GM12878 (cell line): ENCODE results near the gene PVRIG.
"Not testable (repeated sequence)": the region's sequence is repeated elsewhere in the genome, so short reads cannot be mapped to it uniquely, and the experiment has no call there.

Experiments
- ATF2 ChIP-seq: IDR thresholded peaks from 2 replicates; pipeline ENCODE4 v1.6.1; 2012; ENCODE audit warnings: low read length, inconsistent platforms
- CTCF ChIP-seq, 3 experiments: IDR thresholded peaks in 2 of 3; conservative IDR thresholded peaks in 1 of 3; 2 replicates each; pipeline ENCODE4 v1.5.1; 2011; ENCODE audit warnings: low read depth in 3 of 3, low read length in 3 of 3, mild to moderate bottlenecking in 3 of 3, control low read depth in 2 of 3, moderate library complexity in 2 of 3, inconsistent platforms in 1 of 3, mixed read lengths in 1 of 3; ENCODE audit not compliant: control insufficient read depth in 2 of 3, insufficient read depth in 1 of 3; ENCODE audit errors: extremely low read depth in 1 of 3
- KDM1A ChIP-seq: fragments of 200-600 bp; sonication (generic); IDR thresholded peaks from 2 replicates; pipeline ENCODE4 v1.6.1; 2016; ENCODE audit warnings: borderline replicate concordance
- MXI1 ChIP-seq: fragments of 150-350 bp; IDR thresholded peaks from 2 replicates; pipeline ENCODE4 v1.6.1; 2011; ENCODE audit warnings: low read depth, mild to moderate bottlenecking, inconsistent platforms, low read length, improper control_type of control experiment
- POLR2AphosphoS5 ChIP-seq: IDR thresholded peaks from 2 replicates; pipeline ENCODE4 v1.6.1; 2011; ENCODE audit warnings: mild to moderate bottlenecking, low read length, inconsistent platforms
- SIN3A ChIP-seq: IDR thresholded peaks from 2 replicates; pipeline ENCODE4 v1.6.1; 2012; ENCODE audit warnings: low read depth, low read length, improper control_type of control experiment
- TAF1 ChIP-seq: IDR thresholded peaks from 2 replicates; pipeline ENCODE4 v1.6.1; 2011; ENCODE audit warnings: mild to moderate bottlenecking, low read depth, low read length, borderline replicate concordance
- ZBTB4 ChIP-seq: fragments of 450-650 bp; formaldehyde crosslinking; IDR thresholded peaks from 2 replicates; pipeline ENCODE4 v1.4.0; 2022; ENCODE audit warnings: mild to moderate bottlenecking, moderate library complexity

GRCh38 chr7:100264223-100264622, 44.5 kb downstream of the PVRIG start:
- TF ChIP-seq SIN3A; KDM1A; ZBTB4 (CRISPR knock-in tag); POLR2AphosphoS5; CTCF (IDR thresholded peaks at IDR 0.05 in 2 of 3, conservative IDR thresholded peaks at IDR 0.05 in 1 of 3; ENCODE audit: control insufficient read depth in 2 of 3, extremely low read depth in 1 of 3, insufficient read depth in 1 of 3, low read depth in 3 of 3, low read length in 3 of 3); ATF2; TAF1; MXI1: not testable (repeated sequence)
